PC-3 (cell line): Measurements from ENCODE around the gene TFB1M. TPM values are rescaled to one million over a fixed set of nuclear protein-coding genes. Genes with fewer than 3 reads are reported as not detected.
A peak's percentile ranks its signal among the peaks of the same experiment; 100 is the strongest.

Experiments
- ATAC-seq: fragments of 200-7000 bp; cut with Tn5 transposase; 2 replicates; pipeline ENCODE4 v1.9.1; 2020; ENCODE audit warnings: mild to moderate bottlenecking, moderate library complexity
- BruUV-seq: library from RNA; stranded (reverse); fragments of 400-500 nt; replicated peaks from 2 replicates; lab custom pipeline; 2021; lab: Mats Ljungman, UMichigan
- CTCF ChIA-PET: fragments of 300-600 bp; sonication (Branson Sonifier 250); formaldehyde crosslinking; loops from one replicate; lab custom pipeline; 2022; ENCODE audit warnings: antibody characterized with exemption; lab: Charles Lee
- POLR2A ChIA-PET: fragments of 300-600 bp; sonication (Branson Sonifier 250); formaldehyde crosslinking; loops from one replicate; lab custom pipeline; 2022; ENCODE audit warnings: antibody characterized with exemption; ENCODE audit not compliant: unreplicated experiment; lab: Charles Lee
- DNase-seq: peaks from one replicate; pipeline ENCODE4 v3.0.0-alpha.2; 2015
- H2AFZ ChIP-seq: fragments of 300-600 bp; sonication (generic); 2 replicates; pipeline ENCODE4 v1.6.0; 2016; ENCODE audit warnings: antibody characterized with exemption, low read length
- H3F3A ChIP-seq: fragments of 300-600 bp; sonication (generic); one replicate; pipeline ENCODE4 v1.6.0; 2017; ENCODE audit warnings: antibody characterized with exemption, low read length, control low read depth, mild to moderate bottlenecking; ENCODE audit not compliant: unreplicated experiment
- H3K27ac ChIP-seq: fragments of 300-600 bp; sonication (generic); 2 replicates; pipeline ENCODE4 v1.5.1; 2016; ENCODE audit warnings: mild to moderate bottlenecking, low read length
- H3K27me3 ChIP-seq: fragments of 300-600 bp; sonication (generic); 2 replicates; pipeline ENCODE4 v1.6.1; 2016; ENCODE audit warnings: low read length, mixed read lengths
- H3K36me3 ChIP-seq: fragments of 300-600 bp; sonication (generic); 2 replicates; pipeline ENCODE4 v1.6.1; 2016; ENCODE audit warnings: low read depth, mixed run types, low read length, mixed read lengths
- H3K4me1 ChIP-seq: fragments of 300-600 bp; sonication (generic); 2 replicates; pipeline ENCODE4 v1.5.1; 2016; ENCODE audit warnings: low read length; ENCODE audit not compliant: insufficient read depth
- H3K4me2 ChIP-seq: fragments of 300-600 bp; sonication (generic); 2 replicates; pipeline ENCODE4 v1.6.0; 2016; ENCODE audit warnings: low read length
- H3K4me3 ChIP-seq: fragments of 300-600 bp; sonication (generic); 2 replicates; pipeline ENCODE4 v1.5.1; 2016; ENCODE audit warnings: mild to moderate bottlenecking, low read length, mixed read lengths
- H3K79me2 ChIP-seq: fragments of 300-600 bp; sonication (generic); 2 replicates; pipeline ENCODE4 v1.6.1; 2017; ENCODE audit warnings: low read length, mixed read lengths
- H3K9ac ChIP-seq: fragments of 300-600 bp; sonication (generic); 2 replicates; pipeline ENCODE4 v1.6.0; 2016; ENCODE audit warnings: mild to moderate bottlenecking, low read length
- H3K9me2 ChIP-seq: fragments of 300-600 bp; sonication (generic); replicated peaks from 2 replicates; pipeline ENCODE4 v1.6.1; 2016; ENCODE audit warnings: mixed run types, low read length, mixed read lengths
- H3K9me3 ChIP-seq: fragments of 300-600 bp; sonication (generic); 2 replicates; pipeline ENCODE4 v1.6.1; 2016; ENCODE audit warnings: low read length, mixed read lengths
- H4K20me1 ChIP-seq: fragments of 300-600 bp; sonication (generic); 2 replicates; pipeline ENCODE4 v1.6.1; 2016; ENCODE audit warnings: low read length, mixed read lengths
- CTCF ChIP-seq: fragments of 300-600 bp; sonication (generic); conservative IDR thresholded peaks from 2 replicates; pipeline ENCODE4 v1.5.1; 2017; ENCODE audit warnings: antibody characterized with exemption, low read depth, mild to moderate bottlenecking, low read length
- EZH2 ChIP-seq: fragments of 300-600 bp; sonication (generic); IDR thresholded peaks from one replicate; pipeline ENCODE4 v1.6.1; 2017; ENCODE audit warnings: antibody characterized with exemption, mild to moderate bottlenecking, low read length; ENCODE audit not compliant: unreplicated experiment
- EZH2phosphoT487 ChIP-seq: fragments of 300-600 bp; sonication (generic); IDR thresholded peaks from 2 replicates; pipeline ENCODE4 v1.6.1; 2018; ENCODE audit warnings: mild to moderate bottlenecking, antibody characterized with exemption, low read length, borderline replicate concordance
- intact Hi-C: fragments of 100-400 bp; cut with micrococcal nuclease; formaldehyde crosslinking; loops from 2 replicates; pipeline ENCODE4 v1.9.0; 2023
- total RNA-seq: library from RNA; depleted of rRNA; stranded (reverse); fragments of >200 nt; gene quantifications from 2 replicates; pipeline ENCODE4 v1.2.3, GENCODE V29; 2014

The TFB1M gene
- total RNA-seq, 1 experiment from 2014 or later = 23.1 TPM

- Histone ChIP-seq H3K4me3 (no peak overlapping the region), H3K4me1 (no peaks in the 10 kb centered on the region), H3K27ac (no peak overlapping the region), H3K36me3 (peaks cover 25% of the 10 kb centered on the region; the same call in 1 of the 2 replicates), H3K79me2 (no peaks in the 10 kb centered on the region), H4K20me1 (no peaks in the 10 kb centered on the region), H3F3A (no peaks in the 10 kb centered on the region), H3K4me2 (no peak overlapping the region), H3K27me3 (no peaks in the 10 kb centered on the region), H3K9me2 (no peaks in the 10 kb centered on the region), H3K9me3 (no peaks in the 10 kb centered on the region), H3K9ac (no peak overlapping the region), H2AFZ (no peak overlapping the region)
- intact Hi-C loops = no loop called here
- ChIA-PET CTCF (no interaction called here), POLR2A (no interaction called here)
- TF ChIP-seq CTCF (no peak), EZH2phosphoT487 (no peak), EZH2 (no peak)
- ATAC-seq (no peak), DNase-seq (no peak)
- BruUV-seq = no TSS peak
These were observed 12.4 kb downstream of the TFB1M start for GRCh38 chr6:155301867-155302266.

DNA sequence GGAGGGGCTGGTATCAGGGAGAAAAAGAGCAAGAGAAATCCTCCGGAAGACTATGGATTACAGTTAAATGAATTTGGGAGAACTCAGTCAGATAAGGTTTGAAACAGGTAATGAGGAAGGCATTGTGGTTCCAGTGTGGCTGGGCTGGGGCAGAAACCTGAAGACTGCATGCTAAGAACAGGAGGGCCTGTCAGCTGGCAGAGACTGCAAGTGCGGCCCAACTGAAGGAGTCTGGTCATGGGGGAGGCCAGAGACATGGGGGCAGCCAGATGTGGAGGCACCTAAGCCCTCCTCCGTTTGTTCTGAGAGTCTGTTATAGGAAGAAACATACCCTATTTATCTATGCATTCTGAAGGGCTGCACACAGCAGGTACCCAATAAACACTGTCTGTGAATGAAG is 16.6 kb downstream of the TFB1M start:
- H3K9me2 ChIP-seq = no peaks in the 10 kb centered on the region
- H3K9ac ChIP-seq = no peak overlapping the region
- H3K4me2 ChIP-seq = no peak overlapping the region
- no peak overlapping the region for H3K4me3 ChIP-seq
- no peak for TF ChIP-seq EZH2
- TF ChIP-seq CTCF = no peak
- no peak for TF ChIP-seq EZH2phosphoT487
- H3K27ac ChIP-seq = no peak overlapping the region
- no peaks in the 10 kb centered on the region for H3K79me2 ChIP-seq
- ChIA-PET POLR2A (no interaction called here), CTCF (no interaction called here)
- no peak for DNase-seq
- no peaks in the 10 kb centered on the region for H3F3A ChIP-seq
- H3K4me1 ChIP-seq = no peaks in the 10 kb centered on the region
- H2AFZ ChIP-seq = no peak overlapping the region
- BruUV-seq = no TSS peak
- intact Hi-C loops = no loop called here
- no peak for ATAC-seq
- no peaks in the 10 kb centered on the region for H3K27me3 ChIP-seq
- peaks cover 13% of the 10 kb centered on the region; the same call in 1 of the 2 replicates for H3K36me3 ChIP-seq
- no peaks in the 10 kb centered on the region for H3K9me3 ChIP-seq
- H4K20me1 ChIP-seq = no peaks in the 10 kb centered on the region

DNA sequence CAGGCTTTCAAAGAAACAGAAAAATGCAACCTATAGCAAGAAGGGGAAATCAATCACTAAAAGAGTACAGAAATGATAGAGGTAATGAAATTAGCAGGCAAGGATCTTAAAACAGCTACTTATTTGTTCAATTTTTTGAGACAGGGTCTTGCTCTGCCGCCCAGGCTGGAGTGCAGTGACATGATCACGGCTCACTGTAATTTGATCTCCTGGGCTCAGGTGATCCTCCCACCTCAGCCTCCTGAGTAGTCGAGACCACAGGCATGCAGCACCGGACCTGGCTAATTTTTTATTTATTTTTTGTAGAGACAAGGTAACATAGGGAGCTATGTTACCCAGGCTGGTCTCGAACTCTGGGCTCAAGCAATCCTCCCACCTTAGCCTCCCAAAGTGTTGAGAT is 21.6 kb downstream of the TFB1M start:
- intact Hi-C loops = no loop called here
- no TSS peak for BruUV-seq

More for the DNA sequence above, 21.6 kb downstream of the TFB1M start:
- peak; percentile 12 for DNase-seq
- no peak for ATAC-seq
- Histone ChIP-seq H3K27ac (no peak overlapping the region), H3K4me1 (no peaks in the 10 kb centered on the region), H3K9ac (no peak overlapping the region), H3K36me3 (peaks cover 14% of the 10 kb centered on the region), H3K79me2 (no peaks in the 10 kb centered on the region), H3F3A (no peaks in the 10 kb centered on the region), H3K27me3 (no peaks in the 10 kb centered on the region), H3K9me3 (no peaks in the 10 kb centered on the region), H3K4me2 (no peak overlapping the region), H2AFZ (no peak overlapping the region), H3K4me3 (no peak overlapping the region), H3K9me2 (no peaks in the 10 kb centered on the region), H4K20me1 (no peaks in the 10 kb centered on the region)
- ChIA-PET POLR2A (no interaction called here), CTCF (no interaction called here)
- TF ChIP-seq EZH2 = no peak
- TF ChIP-seq CTCF = no peak
- no peak for TF ChIP-seq EZH2phosphoT487
